Activated T-helper 9 cell treated with anti-CD3 and anti-CD28 coated beads, Interleukin-2, amount 50 U/mL, for 16 hours (primary cell): ENCODE results near the gene DBF4.
A peak's percentile ranks its signal among the peaks of the same experiment; 100 is the strongest.
"Not testable (repeated sequence)": the region's sequence is repeated elsewhere in the genome, so short reads cannot be mapped to it uniquely, and the experiment has no call there.

Experiments
- DNase-seq: peaks from one replicate; pipeline ENCODE4 v3.0.0-alpha.2; 2020; ENCODE audit warnings: low read depth

The DBF4 gene

GRCh38 chr7:87876040-87876868 is at the start of gene DBF4, which contains the start of gene SLC25A40:
DBF4 (plus strand) TSS chr7:87876493; CDS start chr7:87876733, 240 bp downstream.
SLC25A40 (minus strand) TSS chr7:87876360; CDS start chr7:87858727, 17,633 bp downstream.
- DNase-seq, result peak; percentile 95

- not testable (repeated sequence) for DNase-seq
Observed at GRCh38 chr7:87828383-87828782, 47.9 kb upstream of the DBF4 start.

DNA sequence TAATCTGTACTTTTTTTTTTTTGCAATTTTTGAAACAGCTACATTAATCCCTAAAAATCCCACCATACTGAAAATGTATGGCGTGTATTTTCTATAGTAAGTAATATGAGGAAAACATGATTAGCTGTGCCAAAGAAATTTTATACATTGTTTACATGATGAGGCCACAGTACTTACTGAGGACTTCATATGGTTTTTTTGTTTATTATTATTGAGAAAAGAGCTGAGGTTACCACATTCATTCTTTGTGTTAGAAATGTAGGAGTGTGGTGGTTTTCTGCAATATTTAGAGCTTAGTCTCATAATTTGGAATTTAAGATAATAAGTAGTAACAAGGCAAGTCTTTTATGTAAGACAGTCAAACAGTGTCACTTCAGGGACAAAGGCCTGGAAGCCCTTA is 45.2 kb upstream of the DBF4 start:
- no peak for DNase-seq

DNA sequence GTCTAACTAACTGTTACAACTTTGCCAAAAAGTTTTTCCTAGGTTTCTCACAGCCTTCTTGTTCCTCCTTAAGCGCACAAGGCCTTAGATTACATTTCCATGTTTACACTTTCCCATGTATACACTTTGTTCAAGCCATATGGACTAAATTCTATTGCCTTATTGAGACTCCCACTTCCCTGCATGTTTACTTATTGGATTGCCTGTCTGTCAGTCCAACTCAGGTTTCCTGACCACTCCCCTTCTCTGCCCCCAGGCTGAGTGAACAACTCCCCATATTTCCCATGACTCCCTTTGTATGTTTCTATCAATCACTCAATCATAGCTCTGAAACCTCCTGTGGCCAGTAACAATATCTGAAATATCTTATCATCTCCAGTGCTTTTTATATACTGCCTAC is 43.2 kb upstream of the DBF4 start:
- DNase-seq, result no peak

GRCh38 chr7:87837597-87837996 is 38.7 kb upstream of the DBF4 start:
- no peak for DNase-seq

DNA sequence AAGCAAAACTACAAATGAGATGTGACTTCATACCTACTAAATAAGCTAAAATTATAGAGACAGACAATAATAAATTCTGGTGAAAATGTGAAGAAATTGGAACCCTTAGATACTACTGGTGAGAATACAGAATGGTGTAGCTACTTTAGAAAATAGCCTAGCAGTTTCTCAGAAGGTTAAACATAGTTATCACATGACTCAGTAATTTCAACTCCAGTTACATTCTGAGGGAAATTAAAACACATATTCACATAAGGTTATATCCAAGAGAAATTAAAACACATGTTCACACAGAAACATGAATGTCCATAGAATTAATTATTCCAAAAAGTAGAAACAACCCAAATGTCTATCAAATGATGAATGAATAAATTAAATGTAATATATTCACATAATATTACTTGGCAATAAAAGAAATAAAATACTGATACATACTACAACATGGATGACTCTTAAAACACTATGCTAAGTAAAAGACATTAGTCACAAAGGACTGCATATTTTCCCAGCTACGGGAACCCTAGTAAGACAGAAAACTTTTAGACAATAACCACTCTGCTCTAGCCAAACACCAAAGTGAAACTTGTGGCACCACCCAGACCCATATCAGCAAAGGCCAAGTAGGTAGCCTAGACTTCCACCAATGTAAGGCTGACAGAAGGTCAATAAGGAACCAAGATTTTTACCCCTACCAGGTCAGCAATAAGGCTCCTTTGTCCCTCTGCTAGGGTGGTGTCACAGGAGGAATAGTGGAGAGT is 25.3 kb upstream of the DBF4 start:
- DNase-seq, result no peak

DNA sequence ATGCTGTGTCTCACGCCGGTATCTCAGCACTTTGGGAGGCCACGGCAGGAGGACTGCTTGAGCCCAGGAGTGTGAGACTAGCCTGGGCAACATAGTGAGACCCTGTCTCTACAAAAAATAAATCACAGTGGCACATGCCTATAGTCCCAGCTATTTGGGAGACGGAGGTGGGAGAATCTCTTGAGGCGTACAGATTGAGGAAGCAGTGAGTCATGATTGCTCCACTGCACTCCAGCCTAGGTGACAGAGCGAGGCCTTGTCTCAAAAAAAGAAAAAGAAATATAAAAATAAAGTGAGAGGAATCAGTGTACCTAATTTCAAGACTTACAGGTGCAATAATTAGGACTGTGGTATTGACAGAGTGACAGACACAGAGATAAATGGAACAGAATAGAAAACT is 24.0 kb upstream of the DBF4 start:
- DNase-seq, result no peak

- DNase-seq, result no peak
Observed at GRCh38 chr7:87853237-87853864, 22.9 kb upstream of the DBF4 start.

- DNase-seq, result no peak
Observed at GRCh38 chr7:87858417-87859100, 17.7 kb upstream of the DBF4 start.

DNA sequence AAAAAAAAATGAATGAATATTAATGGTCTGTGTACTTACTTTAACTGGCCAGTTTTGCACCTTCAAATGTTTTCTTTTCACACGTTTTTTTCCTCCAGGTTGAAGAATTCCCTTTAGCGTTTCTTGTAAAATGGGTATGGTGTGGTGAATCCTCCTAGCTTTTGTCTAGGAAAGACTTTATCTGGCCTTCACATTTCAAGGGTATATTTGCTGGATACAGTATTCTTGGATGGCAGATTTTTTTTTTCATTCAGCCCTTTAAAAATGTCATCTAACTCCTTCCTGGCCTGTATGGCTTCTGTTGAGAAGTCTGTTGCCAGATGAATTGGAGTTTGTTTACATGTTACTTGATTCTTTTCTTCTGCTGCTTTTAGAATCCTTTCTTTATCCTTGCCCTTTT is 10.2 kb upstream of the DBF4 start:
- DNase-seq, result no peak

- DNase-seq, result not testable (repeated sequence)
Observed at GRCh38 chr7:87866533-87866932, 9.8 kb upstream of the DBF4 start.

DNA sequence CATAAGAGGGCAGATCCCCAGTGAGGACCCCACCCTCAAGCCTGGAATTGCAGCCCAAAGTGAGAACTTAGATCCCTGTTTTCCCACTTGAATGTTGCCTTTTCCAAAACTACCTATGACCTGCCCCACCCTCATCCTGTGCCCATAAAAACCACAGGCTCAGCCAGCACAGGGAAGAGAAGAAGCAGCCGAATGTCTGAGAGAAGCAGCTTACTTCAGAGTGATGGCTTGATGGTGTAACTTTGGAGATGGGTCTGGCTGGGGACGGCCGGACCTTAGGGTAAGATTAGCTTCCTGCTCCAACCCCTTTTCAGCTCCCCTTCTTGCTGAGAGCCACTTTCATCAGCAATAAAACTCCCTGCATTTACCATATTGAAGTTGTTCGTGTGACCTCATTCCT is 5.8 kb upstream of the DBF4 start:
- DNase-seq, result no peak

- no peak for DNase-seq
Observed at GRCh38 chr7:87872346-87872745, 3.9 kb upstream of the DBF4 start.

DNA sequence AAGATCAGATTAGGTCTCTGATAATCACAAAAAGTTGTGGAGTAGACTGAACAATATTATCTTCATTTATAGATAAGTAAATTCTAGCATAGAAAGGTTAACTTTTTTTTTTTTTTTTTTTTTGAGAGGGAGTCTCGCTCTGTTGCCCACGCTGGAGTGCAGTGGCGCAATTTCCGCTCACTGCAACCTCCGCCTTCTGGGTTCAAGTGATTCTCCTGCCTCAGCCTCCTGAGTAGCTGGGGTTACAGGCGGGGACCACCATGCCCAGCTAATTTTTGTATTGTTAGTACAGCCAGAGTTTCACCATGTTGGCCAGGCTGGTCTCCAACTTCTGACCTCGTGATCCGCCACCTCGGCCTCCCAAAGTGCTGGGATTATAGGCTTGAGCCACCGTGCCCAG is 3.0 kb upstream of the DBF4 start:
- not testable (repeated sequence) for DNase-seq

DNA sequence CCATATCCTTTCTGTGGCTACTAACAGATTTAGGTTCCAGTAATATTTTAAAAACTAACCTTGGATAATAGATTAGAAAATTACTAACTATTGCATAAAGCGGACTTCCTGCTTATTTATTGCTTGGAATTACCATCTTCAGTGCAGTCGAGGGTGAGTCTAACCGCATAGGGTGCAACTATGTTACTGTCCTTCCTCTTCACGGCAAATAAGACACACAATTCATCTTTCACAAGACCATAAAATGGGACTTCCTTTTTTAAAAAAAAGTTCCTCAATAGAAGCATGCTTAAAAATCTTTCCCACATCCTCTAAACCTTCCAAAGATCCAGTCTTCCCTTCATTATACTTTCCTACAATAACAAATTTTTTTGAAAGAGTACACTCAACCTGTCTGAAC is 2.2 kb upstream of the DBF4 start:
- DNase-seq, result no peak

DNA sequence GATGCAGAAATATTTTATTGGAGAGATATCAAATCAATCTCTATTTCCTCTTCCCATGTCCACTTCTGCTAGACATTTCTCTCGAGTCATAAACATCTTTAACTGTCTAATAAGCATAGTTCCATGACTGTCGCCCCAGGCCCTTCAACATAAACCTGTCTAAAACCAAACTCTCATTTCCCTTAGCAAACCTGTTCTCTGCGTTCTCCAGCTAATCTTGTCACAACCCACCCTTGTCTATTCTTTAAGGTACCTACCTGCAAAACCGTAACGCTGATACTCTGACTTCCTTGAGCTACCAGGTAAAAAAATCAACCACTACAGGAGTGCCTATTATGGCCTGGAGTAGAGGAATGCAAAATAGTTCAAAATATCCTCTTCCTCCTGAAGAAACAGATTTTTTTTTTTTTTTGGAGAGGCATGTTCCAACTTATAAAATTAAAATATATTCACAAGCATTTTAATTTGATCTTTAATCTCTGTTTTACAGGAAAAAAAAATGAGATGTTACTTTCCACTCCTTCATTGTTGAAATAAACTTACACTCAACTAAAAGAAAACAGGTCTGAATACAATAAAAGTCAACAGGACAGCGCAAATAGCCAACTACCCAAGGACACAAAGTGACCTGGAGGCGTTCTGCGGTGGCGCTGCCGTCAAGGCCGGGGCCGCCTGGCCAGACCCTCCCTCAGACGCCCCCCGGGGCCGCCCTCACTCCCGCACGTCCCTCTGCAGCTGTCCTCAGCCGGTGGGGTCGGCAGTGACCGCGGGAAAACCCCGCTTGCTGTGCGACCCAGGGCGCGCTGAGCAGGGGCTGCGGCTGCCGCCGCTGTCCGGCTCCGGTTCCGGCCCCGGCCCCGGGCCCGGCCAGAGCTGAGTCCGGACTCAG is 898 bp upstream of the DBF4 start:
- DNase-seq, result peak; percentile 2

DNA sequence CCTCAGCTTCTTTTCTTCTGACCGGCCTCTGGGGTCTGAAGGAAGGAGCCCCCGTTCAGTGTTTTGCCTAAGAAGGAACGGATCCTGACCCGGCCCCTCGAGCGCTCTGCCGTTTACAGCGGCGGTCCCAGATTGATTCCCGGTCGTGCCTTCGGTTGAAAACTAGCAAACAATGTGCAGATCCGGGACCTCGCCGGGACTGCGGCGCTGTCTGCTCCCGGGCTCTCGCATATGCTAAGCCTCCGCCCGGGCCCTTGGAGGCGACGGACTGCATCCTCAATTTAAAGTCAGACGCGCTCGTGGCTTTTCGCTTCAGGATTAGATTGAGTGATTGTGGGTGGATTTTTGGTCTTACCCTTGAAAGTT is 559 bp downstream of the DBF4 start:
- DNase-seq, result peak; percentile 27

- no peak for DNase-seq
Observed at GRCh38 chr7:87877366-87878040, 1.2 kb downstream of the DBF4 start.

DNA sequence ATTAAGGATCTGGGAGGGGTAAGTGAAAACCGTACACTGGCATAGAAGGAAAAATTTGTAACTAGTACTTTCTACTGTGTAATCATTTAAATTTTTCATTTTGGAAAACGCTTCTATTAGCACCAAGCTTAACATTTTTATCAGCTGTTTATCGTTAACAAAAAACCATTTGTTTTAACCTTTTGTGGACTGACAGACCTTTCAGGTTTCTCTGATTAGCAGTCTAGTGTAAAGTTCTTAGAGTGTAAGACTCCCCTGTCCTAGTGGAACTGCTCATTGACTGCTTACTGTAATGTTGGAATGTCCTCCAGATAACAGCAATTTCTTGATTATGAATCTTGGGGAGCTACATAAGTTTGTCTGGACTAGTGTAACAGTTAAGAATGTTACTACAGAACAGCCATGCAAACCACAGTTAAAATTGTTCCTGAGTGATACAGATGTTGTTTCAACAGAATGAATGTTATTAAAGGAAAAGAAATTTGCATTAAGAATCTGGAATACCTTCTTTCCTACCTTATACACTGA is 2.0 kb downstream of the DBF4 start:
- no peak for DNase-seq

- DNase-seq, result no peak
Observed at GRCh38 chr7:87882151-87882937, 6.1 kb downstream of the DBF4 start.
